Thoracic aorta (tissue), 2 donors: ENCODE results near the gene DHRS1. TPM values are rescaled to one million over a fixed set of nuclear protein-coding genes. Genes with fewer than 3 reads are reported as not detected.

Experiments
- ATAC-seq: fragments of 150-250 bp; one replicate; pipeline ENCODE4 v1.8.0; 2017; ENCODE audit warnings: low read depth; ENCODE audit not compliant: insufficient number of reproducible peaks, low FRiP score
- DNase-seq: peaks from one replicate; pipeline ENCODE4 v3.0.0-alpha.2; 2020; ENCODE audit warnings: low spot score
- H3K27ac ChIP-seq, 2 donors: fragments of 200-600 bp; sonication (generic); 1 replicate in 1 of 2; 2 replicates in 1 of 2; pipeline ENCODE4 v1.5.1; 2016; ENCODE audit warnings: mild to moderate bottlenecking in 2 of 2, moderate library complexity in 2 of 2
- H3K27me3 ChIP-seq: fragments of 200-600 bp; sonication (generic); replicated peaks from 2 replicates; pipeline ENCODE4 v1.6.0; 2016; ENCODE audit warnings: mild to moderate bottlenecking; ENCODE audit not compliant: insufficient read depth
- H3K36me3 ChIP-seq: fragments of 200-600 bp; sonication (generic); one replicate; pipeline ENCODE4 v1.5.1; 2016
- H3K4me1 ChIP-seq, 2 donors: fragments of 200-600 bp; sonication (generic); 1 replicate in 1 of 2; 2 replicates in 1 of 2; pipeline versions ENCODE4 v1.5.1 to v1.6.0; 2016; ENCODE audit warnings: low read depth in 2 of 2, mild to moderate bottlenecking in 1 of 2; ENCODE audit not compliant: control insufficient read depth in 1 of 2
- H3K4me3 ChIP-seq: fragments of 200-600 bp; sonication (generic); 2 replicates; pipeline ENCODE4 v1.5.1; 2016; ENCODE audit warnings: mild to moderate bottlenecking
- H3K9me3 ChIP-seq: fragments of 200-600 bp; sonication (generic); 2 replicates; pipeline ENCODE4 v1.5.1; 2016
- CTCF ChIP-seq: fragments of 200-600 bp; sonication (generic); IDR thresholded peaks from one replicate; pipeline ENCODE4 v1.5.1; 2019; ENCODE audit warnings: antibody characterized with exemption
- total RNA-seq, 2 donors: library from RNA; depleted of rRNA; stranded (reverse); fragments of >200 nt; gene quantifications; one replicate each; pipeline versions ENCODE4 v1.1.0 to v1.2.3, GENCODE V29; 2016

The DHRS1 gene
- total RNA-seq, 2 donors from 2014 or later: 25.5 to 31.4 TPM

DNA sequence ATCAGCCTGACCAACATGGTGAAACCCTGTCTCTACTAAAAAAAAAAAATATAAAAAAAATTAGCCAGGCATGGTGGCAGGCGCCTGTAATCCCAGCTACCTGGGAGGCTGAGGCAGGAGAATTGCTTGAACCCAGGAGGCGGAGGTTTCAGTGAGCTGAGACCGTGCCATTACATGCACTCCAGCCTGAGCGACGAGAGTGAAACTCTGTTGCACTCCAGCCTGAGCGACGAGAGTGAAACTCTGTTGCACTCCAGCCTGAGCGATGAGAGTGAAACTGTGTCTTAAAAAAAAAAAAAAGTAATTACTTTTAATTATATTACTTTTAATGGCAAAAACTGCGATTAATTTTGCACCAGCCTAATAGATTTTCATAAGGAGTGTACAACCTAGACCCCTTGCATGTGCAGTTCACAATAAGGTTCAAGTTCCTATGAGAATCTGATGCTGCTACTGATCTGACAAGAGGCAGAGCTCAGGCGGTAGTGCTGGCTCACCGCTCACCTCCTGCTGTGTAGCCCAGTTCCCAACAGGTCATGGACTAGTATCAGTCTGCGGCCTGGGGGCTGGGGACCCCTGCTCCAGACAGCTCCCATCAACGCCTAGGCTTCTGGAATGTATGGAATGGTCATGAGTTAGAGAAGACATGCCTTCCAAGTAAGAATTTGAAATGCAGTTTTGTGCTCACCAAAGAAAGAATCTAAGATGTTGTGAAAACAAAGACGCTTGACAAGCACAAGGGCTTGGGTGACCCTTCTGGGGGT lies 21.8 kb upstream of the DHRS1 start:
- H3K27me3 ChIP-seq: no peaks in the 10 kb centered on the region
- ATAC-seq: no peak
- H3K4me3 ChIP-seq: no peak overlapping the region
- H3K4me1 ChIP-seq: peaks cover 3 to 7% of the 10 kb centered on the region in 2 donors
- H3K9me3 ChIP-seq: no peaks in the 10 kb centered on the region
- no peaks in the 10 kb centered on the region for H3K36me3 ChIP-seq
- TF ChIP-seq CTCF: no peak
- DNase-seq: no peak
- no peak overlapping the region for H3K27ac ChIP-seq

DNA sequence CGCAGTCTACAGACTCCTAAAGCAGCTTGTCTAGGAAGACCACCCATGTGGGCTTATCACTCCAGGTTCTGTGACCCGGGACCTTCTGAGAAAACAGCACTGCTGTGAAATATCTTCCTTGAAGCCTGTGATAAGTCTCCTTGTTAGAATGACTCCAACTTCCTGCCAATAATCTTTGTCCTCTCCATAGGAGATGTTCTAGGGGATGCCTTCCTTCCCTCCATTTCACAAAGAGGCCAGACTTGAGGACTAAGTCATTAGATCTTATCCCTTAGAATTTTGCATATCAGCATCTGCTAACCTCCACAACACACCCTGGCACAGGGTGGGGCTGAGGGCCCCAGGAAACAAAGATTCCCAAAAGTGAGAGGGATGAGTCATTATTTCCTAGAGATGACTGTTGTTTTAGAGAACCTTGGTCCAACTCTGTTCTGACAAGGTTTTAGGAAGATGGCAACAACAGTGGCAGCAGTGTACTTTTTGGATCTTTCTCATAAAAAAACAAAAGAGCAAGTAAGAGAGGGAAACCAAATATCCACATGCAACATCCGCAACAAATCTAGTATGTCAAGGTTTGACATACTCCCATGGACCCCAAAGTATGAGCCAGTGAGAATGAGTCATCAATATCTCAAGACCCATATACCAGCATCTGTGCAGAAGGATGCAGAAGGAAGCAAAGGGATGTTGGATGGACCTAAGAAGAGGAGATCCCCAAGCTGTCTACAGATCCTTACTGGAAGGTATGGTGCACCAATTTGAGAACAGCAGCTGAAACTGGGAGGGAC lies 17.8 kb upstream of the DHRS1 start:
- no peaks in the 10 kb centered on the region for H3K9me3 ChIP-seq
- no peak overlapping the region for H3K4me3 ChIP-seq
- H3K36me3 ChIP-seq: no peaks in the 10 kb centered on the region
- H3K27me3 ChIP-seq: no peaks in the 10 kb centered on the region
- peaks cover 4 to 13% of the 10 kb centered on the region in 2 donors for H3K4me1 ChIP-seq
- TF ChIP-seq CTCF: no peak
- ATAC-seq: no peak
- no peak overlapping the region for H3K27ac ChIP-seq
- DNase-seq: no peak

DNA sequence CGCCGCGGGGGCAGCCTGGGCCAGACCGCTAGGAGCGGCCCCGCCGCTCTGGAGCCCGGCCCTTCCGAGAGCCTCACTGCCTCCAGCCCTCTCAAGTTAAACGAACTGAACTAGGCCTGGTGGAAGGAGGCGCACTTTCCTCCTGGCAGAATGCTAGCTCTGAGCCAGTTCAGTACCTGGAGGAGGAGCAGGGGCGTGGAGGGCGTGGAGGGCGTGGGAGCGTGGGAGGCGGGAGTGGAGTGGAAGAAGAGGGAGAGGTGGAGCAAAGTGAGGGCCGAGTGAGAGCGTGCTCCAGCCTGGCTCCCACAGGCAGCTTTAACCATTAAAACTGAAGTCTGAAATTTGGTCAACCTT lies 17.0 kb upstream of the DHRS1 start:
- H3K36me3 ChIP-seq: no peaks in the 10 kb centered on the region
- H3K4me1 ChIP-seq: peaks cover 4 to 13% of the 10 kb centered on the region in 2 donors
- no peak for DNase-seq
- no peaks in the 10 kb centered on the region for H3K27me3 ChIP-seq
- no peak for TF ChIP-seq CTCF
- no peak overlapping the region for H3K4me3 ChIP-seq
- H3K27ac ChIP-seq: no peak overlapping the region
- no peaks in the 10 kb centered on the region for H3K9me3 ChIP-seq
- ATAC-seq: no peak

- Histone ChIP-seq H3K27ac (no peak overlapping the region), H3K9me3 (no peaks in the 10 kb centered on the region), H3K4me1 (peaks cover 4 to 18% of the 10 kb centered on the region in 2 donors), H3K27me3 (no peaks in the 10 kb centered on the region), H3K4me3 (no peak overlapping the region), H3K36me3 (no peaks in the 10 kb centered on the region)
- TF ChIP-seq CTCF: peak; percentile 10
- ATAC-seq: no peak
- DNase-seq: no peak
Measured at GRCh38 chr14:24315807-24316596, 16.4 kb upstream of the DHRS1 start.
